ENCODE results near the gene PDZRN3.

Gene PDZRN3

DNA sequence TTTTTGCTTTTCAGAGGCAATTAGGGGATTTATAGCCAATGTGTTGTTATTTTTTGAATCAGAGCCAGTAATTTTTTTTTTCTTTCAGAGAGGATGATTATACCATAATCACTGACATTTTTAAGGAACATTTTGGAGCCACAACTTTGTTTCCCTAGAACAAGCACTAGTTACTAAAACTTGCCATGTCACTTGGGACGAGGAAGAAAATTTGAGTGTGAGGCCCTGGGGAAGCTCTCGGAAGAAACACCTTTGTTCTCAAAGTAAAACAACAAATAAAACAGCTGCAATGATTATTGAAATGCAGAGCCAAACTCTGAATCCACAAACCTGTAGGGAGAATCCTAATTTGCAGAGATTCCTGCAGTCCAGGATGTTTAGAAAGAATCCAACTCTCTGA, 69.7 kb downstream of the PDZRN3 start:
- DNase-seq, result no peak

DNA sequence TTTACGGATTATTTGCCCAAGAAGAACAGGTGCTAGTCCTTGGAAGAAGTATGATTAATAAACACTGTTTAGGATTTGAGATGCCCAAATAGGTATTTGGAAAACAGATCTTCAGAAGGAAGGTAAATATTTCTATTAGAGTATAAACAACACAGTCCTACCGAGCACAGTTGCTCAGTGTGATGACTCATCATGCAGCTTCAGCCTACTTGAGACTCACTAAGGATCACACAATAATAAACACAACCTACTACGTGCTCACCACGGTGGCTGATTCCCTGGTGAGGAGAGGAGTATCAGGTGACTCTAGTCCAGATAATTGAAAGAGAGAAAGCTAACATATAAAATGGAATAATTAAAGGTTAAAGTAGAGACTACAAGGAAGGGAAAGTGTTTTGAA, 72.0 kb downstream of the PDZRN3 start:
- no peak for DNase-seq

DNA sequence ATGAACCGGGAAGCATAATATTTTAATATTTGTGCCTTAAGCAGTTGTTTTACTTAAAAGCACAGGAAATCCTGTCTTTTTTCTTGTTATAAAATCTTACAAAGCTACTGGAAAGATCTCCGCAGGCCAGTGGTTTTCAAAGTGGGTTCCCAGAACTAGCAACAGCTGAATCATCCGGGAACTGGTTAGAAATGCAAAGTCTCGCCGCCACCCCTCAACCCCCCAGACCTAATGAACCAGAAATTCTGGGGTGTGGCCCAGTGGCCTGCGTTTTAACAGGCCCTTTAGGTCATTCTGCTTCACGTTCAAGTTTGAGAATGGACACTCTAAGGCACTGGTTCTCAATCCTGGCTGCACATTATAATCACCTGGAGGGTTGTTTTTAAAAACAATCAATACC, 74.7 kb downstream of the PDZRN3 start:
- no peak for DNase-seq

DNA sequence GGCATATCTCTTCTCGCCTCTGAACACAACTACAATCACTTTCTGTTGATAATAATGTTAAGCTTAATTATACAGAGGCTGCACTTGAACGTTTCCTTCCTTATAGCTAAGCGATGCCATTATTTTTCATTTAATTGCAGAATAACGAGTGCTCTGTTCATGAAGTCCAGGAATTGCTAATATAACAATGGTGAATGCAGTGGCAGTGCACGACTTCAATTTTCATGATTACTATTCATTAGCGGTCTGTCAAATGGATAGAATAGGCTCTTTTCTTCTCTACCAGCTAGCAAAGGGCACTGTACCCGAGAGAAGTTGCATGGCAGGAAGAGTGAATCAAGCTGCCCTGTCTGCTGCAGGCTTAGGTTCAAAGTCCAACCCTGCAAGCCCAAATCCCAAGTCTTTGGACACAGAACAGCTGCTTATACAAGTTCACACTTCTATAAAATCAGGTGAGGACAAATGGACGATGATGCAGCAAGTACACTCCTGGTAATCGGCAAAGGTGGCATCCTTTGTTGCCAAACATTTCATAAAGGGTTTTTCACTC, 75.6 kb downstream of the PDZRN3 start:
- no peak for DNase-seq

DNA sequence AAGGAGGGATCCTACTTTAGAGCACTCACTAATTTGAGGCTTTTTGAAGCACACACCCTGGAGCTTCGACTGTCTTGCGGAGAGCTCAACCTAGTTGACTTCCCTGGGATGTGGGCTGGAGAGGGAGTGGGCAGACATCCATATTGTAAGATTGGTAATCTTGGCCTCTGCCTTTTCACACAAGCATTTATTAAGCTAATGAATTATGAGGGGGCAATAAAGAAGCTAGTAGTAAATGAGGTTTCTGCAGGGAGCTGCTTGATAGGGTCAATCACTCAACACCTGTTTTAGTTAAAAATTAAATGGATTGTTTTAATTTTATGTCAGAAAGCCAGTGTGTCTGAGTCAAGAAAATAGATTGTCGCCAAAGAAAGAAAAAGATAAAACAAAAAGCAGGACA, 76.3 kb downstream of the PDZRN3 start:
- DNase-seq, result no peak

DNA sequence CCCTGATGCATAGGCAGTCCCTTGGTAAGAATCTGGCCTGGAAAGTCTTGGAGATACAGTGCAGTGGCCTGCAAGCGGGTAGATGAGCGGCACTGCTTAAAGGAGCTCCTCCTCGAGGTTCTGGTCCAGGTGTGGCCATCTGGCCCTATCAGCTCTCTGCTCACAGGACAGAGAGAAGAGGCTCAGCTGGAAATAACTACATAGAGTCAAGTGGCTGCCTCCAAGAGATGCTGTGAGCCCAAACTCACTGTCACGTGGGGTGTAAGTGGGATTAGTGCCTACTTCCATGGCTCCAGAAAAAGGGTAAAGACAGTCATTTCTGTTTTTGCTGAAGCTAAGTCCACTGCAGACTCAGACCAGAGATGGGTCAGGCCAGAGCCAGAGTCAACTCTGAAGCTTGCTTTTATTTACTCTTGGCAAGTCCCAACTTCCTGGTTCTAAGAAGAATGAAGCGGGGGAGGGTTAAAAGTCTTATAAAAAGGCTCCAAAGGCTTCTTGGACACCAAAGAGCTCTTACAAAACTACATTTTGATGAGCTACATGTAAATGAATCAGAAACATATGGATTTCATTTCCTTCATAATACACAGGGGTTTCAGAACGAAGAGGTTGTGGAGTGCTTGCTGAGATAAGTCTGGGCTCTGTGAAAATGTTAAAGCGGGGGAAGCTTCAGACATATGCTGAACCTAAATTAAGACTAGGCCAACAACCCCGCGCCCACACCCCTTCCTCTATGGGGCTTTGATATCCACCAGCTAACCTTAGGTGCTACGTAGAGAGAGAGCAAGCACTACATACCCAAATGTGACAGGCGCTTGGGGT, 77.1 kb downstream of the PDZRN3 start:
- no peak for DNase-seq

DNA sequence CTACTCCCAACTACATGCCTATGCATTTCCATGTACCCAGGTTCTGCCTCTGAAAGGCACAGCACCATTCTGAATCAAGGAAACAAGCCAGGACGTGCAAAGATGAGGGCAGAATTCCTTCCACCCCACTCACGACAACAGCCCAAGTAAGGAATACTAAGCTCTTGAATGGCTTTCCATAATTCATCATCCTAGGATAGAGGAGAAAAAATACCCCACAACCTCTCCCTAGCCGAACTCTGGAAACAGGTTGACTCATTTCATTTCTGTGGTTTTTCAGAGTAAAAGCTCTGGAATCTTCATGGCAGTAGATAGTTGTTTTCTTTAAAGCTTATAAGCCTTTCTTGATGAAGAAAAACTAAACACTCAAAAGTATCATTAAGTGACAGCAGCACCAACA, 77.8 kb downstream of the PDZRN3 start:
- no peak for DNase-seq

DNA sequence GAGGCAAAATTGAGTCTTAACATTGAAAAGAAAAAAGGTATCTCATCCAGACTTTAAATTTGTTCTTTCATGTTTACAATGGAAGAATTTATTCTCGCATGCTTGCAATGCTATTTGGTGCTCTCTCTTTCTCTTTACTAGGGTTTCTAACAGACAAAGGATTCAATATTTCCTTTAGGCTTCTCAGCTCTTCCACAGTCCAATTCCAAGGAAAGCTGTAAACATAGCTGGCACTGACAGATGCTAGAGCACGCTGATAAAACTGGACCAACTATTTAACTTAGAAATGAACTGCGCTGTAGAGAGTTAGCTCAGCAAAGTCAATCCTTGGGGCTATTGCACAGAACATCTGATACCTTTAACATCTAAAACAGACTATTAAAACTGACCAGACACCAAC, 81.3 kb downstream of the PDZRN3 start:
- DNase-seq, result no peak

DNA sequence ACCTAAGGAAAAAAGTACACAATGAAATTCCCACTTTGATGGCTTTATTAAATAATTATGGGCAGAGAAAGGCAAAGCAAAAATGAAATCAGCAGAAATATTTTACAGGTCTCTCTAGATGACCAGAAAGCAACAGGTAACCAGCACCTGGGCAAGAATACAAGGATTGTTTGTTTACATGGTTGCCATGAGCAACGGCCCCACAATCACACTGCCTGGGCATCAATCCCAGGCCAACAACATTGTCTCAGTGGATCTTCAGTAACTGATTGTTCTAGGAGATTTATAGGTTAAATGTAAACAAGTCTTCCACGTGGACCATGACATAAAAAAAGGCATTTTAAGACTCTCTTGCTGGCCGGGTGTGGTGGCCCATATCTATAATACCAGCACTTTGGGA, 82.6 kb downstream of the PDZRN3 start:
- DNase-seq, result no peak

DNA sequence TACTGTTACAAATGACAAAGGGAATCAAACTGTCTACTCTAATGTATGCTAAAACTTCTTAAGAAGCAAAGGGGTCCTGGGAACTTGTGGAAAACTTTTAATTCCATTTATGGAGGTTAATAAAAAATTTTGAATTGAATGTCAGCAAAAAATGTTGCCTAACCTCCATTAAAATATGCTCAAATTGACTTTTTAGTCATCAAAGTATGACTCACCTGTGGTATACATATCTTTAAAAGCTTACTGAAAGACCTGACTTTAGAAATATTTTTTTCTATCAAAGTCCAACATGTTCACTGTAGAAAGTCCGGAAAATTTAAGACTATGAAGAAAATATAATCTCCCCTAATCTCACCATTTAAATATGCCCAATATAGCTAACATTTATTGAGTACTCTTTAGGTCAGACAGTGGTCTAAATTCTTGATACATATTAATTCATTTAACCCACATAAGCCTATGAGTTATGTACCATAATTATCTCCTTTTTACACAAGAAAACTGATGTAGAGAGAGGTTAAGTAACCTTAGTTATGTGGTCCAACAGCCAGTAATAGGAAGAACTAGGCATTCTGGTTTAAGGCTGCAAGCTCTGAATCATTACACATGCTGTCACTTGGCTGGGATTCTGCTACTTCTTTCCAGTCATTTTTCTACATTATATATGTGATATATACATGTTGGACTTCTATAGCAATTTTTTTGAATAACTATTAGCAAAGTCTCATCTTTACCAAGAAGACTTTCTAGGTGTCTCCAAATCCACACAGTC, 83.6 kb downstream of the PDZRN3 start:
- no peak for DNase-seq

DNA sequence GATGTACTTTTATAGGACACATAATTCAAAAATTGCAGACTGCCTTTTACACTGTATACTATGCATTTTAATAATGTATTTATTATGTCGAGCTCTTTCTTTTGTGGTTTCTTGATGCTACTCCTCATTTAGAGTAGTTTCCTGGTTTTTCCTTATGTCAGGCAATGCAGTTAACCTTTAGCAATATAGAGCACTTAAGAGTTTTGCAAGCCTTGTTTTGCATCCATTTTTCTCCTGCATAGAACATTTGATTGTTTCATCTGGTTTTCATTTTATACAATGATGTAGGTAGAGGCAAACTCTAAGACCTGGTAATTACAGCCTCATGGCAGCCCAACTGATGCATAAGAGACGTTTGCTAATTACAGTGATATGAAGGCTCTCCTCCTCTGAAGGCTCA, 86.3 kb downstream of the PDZRN3 start:
- no peak for DNase-seq

DNA sequence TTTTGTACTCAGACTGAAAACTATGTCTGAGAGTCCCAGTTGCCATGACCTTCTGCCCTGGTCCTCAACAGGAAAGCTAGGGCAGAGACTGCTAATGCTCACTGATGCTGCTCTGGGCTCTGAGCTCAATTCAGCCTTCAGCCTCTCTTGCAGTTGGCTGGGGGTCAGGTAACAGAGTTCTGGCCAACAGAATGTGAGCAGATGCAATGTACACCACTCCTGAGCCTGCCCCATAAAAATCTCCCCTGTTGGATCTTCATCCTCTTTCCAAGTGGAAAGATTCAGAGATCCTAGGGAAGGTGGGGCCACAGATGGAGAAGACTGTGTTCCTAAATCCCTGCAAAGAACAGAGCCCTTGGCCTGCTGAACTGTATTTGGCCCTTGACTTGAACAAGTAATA, 87.8 kb downstream of the PDZRN3 start:
- no peak for DNase-seq

DNA sequence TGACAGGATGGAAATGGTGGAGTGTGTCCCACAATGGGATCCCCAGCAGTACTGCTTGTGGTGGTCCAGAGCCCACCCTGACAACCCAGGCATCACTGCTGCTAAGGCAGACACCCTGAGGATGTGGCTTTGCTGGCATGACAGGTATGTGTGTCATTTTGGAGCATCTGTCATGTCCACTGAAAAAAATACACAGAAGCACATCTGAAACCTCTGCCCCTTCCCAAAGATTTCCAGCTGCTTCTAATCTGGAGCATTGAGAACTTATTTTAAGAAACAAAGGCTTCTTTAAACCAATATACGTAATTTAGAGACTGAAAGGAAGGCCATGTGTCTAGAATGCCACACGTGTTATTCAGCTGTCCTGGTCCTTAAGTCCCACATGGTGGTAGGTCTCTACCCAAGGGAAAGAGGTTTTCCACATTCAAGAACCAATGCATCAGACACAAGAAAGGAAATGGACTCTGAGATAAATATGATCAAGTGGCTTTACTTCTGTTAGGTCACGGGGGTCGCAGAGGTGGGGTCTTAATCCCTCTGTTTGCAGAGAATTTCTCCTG, 88.3 kb downstream of the PDZRN3 start:
- DNase-seq, result no peak

DNA sequence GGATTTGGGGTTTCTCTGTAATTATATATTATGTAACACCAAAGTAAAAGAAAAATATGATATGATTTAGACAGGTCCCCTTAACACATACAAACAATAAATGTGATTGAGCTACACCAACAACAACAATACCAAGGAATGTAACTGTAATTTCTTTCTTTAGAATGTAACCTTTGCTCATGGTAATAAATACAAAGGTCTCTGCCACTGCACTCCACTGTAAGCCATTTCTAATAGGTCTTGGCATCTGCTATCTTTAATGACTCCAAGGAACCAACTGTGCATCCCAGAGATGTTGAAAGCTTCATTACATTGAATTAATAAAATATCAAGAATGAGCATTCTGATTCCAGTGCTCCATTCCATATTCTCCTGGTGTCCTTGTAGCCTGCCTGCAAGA, 88.8 kb downstream of the PDZRN3 start:
- DNase-seq, result no peak

DNA sequence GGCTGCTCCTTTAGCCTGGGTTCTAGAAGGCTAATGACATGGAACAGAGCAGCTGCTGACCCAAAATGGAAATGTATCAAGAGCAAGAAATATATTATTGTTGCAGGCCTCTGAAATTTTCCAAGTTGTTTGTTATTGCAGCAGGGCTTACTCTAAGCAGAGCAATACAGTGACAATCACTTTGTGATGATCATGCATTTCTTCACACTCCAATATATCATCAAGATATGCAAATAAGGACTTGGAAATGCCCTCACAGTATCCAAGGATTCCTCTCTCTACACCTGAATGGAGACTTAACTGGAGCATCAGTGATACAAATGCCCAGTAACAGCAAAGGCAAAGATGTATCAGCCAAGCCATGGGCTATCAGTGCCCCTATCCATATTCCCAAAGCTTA, 89.6 kb downstream of the PDZRN3 start:
- DNase-seq, result no peak

DNA sequence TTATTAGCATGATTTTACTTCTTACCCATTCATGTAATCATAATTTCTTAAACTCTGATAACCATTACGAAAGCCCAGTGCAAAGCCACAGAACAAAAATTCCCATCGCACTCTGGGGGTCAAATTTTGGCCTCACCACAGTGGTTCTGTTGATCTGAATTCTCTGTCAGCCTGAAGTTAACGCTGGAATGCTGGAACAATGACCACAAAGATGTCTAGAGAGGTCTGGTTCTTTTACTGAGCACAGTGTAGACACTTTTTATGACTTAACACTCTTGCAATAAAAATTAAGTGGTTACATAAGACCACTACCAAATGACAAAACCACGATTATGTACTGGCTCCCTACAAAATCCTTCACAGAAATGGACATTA, 94.7 kb downstream of the PDZRN3 start:
- DNase-seq, result no peak

DNA sequence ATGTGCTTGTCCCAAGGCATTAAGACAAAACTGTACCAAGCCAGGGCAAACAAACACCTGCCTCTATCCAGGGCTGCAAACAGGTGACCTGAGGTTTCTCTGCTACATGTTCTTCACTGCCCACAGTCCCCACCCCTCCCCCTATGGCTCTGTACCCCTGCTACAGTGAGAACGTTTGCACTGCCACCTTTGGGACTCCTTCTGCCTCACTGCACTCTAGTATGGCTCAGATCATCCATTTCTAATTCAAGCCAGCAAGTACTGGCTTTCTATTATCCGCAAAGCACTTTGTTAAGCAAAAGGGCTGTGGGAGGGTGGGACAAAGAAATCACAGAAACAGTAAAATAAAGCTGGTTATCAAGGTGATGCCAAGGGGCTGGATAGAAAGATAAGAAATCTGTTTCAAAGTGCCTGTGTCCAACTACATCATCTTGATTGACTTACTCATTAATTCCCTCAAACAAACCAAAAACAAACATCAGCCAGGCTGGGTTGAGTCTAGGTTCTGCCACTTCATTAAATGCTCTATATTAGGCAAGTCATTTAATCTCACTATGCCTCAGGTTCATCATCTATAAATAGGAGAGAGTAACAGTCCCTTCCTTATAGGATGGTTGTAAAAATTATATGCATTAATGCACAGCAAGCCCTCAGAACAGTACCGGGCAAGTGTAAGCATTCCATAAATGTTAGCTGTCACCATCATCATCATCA, 95.3 kb downstream of the PDZRN3 start:
- DNase-seq, result no peak

DNA sequence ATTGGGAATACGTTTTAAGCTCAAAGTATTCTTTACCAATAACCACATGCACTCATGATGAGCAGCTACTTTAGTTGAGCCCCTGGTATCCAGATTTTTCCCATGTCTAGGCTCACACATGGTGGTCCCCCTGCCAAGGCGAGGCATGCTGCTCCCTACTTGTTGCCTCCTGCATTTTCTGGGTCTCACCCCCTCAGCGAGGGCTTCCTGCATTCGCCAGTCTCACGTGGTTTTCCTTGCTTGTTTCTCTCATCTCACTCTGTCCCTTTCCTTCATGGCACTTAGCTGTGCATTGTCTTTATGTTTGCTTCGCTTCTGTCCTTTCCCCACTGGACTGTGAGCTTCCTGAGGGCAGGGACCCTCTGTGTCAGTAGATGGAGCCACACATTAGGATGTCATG, 99.2 kb downstream of the PDZRN3 start:
- DNase-seq, result no peak

DNA sequence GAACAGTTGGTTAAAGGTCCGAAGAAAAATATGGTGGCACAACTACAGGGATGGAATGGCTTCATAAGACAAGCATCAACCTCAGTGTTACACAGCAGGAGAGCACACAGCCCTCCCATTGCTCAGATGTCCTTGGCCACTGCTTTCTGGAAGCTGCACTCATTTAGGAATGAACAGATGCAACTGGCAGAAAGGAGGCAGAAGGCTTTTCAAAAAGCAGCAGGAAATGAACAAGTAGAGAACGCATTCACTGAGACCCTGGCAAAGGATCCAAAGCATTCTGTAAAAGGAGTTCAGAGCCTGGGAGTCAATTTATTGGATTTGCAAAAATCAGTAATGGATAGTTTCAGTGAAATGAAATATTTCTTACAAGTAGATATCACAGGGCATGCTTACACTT, 101.1 kb downstream of the PDZRN3 start:
- no peak for DNase-seq

DNA sequence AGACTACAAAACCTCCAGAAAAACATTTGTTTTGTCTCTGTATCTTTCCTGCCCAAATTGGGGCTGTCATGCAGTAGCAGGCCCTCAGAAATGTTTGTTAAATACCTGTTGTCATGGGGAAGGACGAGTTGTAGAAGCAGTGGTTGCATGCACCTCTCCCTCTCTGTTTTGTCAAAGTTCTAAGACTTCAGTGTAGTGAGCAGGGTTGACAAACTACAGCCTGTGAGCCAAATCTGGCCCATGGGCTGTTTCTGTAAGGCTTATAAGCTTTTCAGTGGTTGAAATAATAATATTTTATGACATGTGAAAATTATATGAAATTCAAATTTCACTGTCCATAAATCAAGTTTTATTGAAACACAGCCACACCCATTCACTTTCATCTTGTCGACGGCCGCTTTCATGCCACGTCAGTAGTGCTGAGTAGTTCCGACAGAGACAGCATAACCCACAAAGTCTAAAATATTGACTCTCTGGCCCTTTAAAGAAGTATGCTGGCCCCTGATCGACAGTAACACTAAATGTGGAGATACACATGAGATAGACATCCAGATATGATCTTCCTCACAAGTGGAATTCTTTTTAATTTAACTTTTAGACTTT, 102.9 kb downstream of the PDZRN3 start:
- no peak for DNase-seq

DNA sequence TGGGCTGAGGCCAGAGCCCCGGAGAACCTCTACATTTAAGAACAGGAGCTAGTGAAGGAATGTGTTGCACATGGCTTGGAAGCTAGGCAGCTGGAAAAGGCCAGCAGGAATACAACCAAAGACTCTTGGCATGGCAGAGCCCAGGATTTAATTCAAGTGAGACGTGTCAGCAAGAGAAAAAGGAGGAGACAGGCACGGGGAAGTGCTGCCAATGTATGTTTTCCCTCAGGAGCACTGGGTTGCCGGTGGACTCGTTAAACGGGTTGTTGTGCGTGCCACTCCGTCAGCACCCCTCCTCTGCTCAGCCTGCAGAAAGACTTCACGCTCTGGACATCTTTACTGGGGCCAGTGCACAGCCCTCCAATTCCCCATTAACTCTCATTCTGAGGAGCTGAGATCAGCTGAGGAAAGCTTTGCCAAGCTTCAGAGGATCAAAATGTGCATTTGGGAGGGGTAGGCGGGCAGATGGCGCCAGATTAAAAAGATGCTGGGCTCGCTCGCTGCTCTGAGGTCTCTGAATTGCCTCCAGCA, 103.7 kb downstream of the PDZRN3 start:
- DNase-seq, result no peak

DNA sequence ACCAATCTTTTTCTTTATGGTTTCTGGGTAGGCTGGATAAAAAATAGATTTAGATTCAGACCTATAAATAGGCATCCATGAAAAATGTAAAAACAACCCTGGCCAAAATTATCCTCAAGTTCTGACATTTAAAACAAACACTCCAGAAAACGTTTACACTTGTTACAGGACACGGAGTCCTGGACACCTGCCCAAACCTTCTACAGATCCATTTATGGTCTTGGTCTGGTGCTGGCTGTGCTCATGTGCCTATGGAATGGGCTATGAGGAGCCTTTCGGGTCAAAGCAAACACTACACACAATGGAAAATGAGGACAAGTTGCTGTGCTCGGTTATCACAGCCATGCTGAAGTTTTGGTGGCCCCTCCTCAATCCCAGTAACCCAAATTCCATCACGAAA, 108.1 kb downstream of the PDZRN3 start:
- DNase-seq, result no peak

DNA sequence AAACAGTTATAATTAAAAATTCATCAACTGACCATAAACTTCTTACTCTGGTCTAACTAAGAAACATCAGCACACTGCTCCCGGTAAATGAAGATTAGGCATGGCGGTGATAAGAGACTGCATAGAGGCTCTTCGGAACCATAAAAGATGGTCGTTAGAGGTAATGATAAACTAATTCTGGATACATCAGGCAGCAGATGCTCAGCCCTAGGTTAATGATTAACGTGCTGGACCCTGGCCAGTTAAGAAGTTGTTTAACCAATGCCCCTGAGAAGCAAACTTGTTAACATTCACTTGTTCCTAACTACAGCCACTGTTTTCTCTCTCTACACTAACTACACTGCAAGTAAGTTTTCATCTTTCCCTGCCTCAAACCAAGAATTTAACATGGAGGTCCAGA, 111.5 kb downstream of the PDZRN3 start:
- DNase-seq, result no peak
